IMR-90 (cell line): ENCODE results near the gene PHF19. TPM values are rescaled to one million over a fixed set of nuclear protein-coding genes. Genes with fewer than 3 reads are reported as not detected.

Experiments
- ATAC-seq: fragments of 200-7000 bp; cut with Tn5 transposase; 2 replicates; pipeline ENCODE4 v1.9.1; 2020; ENCODE audit warnings: low read depth, mild to moderate bottlenecking, moderate library complexity
- BruUV-seq: library from RNA; stranded (reverse); fragments of 400-500 nt; replicated peaks from 2 replicates; lab custom pipeline; 2021; lab: Mats Ljungman, UMichigan
- CTCF ChIA-PET: fragments of 300-600 bp; formaldehyde crosslinking; extraction: SDS; loops from one replicate; lab custom pipeline; 2021; ENCODE audit warnings: antibody characterized with exemption; lab: Yijun Ruan, JAX
- POLR2A ChIA-PET: fragments of 300-600 bp; sonication (Branson Sonifier 250); formaldehyde crosslinking; loops from one replicate; lab custom pipeline; 2022; ENCODE audit warnings: antibody characterized with exemption; ENCODE audit not compliant: unreplicated experiment; lab: Charles Lee
- DNase-seq: peaks from one replicate; pipeline ENCODE4 v3.0.0; 2013
- H2AFZ ChIP-seq: replicated peaks from 2 replicates; pipeline ENCODE3; 2013; ENCODE audit warnings: low read length, mild to moderate bottlenecking; ENCODE audit not compliant: poor library complexity
- H2AK5ac ChIP-seq: 2 replicates; pipeline ENCODE4 v1.6.1; 2013; ENCODE audit warnings: low read depth, low read length, inconsistent platforms
- H2AK9ac ChIP-seq: replicated peaks from 2 replicates; pipeline ENCODE3; 2013; ENCODE audit warnings: mild to moderate bottlenecking, low read depth, low read length, moderate library complexity; ENCODE audit not compliant: poor library complexity
- H2BK120ac ChIP-seq: 2 replicates; pipeline ENCODE4 v1.6.1; 2013; ENCODE audit warnings: low read depth, low read length, inconsistent platforms
- H2BK15ac ChIP-seq: 3 replicates; pipeline ENCODE4 v1.6.1; 2013; ENCODE audit warnings: low read depth, low read length, inconsistent platforms
- H2BK20ac ChIP-seq: 2 replicates; pipeline ENCODE4 v1.6.1; 2013; ENCODE audit warnings: low read depth, mild to moderate bottlenecking, inconsistent platforms, low read length, moderate library complexity
- H2BK5ac ChIP-seq: 2 replicates; pipeline ENCODE4 v1.6.1; 2013; ENCODE audit warnings: mild to moderate bottlenecking, low read depth, low read length, inconsistent platforms; ENCODE audit not compliant: poor library complexity, severe bottlenecking
- H3K14ac ChIP-seq: replicated peaks from 2 replicates; pipeline ENCODE4 v1.6.1; 2013; ENCODE audit warnings: low read depth, low read length, inconsistent platforms
- H3K18ac ChIP-seq: 2 replicates; pipeline ENCODE4 v1.6.1; 2013; ENCODE audit warnings: low read depth, low read length, control low read depth
- H3K23ac ChIP-seq: 2 replicates; pipeline ENCODE4 v1.6.1; 2013; ENCODE audit warnings: low read depth, low read length, inconsistent platforms
- H3K27ac ChIP-seq: 2 replicates; pipeline ENCODE4 v1.5.1; 2013; ENCODE audit warnings: mild to moderate bottlenecking, control low read depth, low read length; ENCODE audit not compliant: insufficient read depth
- H3K27me3 ChIP-seq: 2 replicates; pipeline ENCODE4 v1.6.1; 2013; ENCODE audit warnings: low read length; ENCODE audit not compliant: control insufficient read depth, insufficient read depth
- H3K36me3 ChIP-seq: 2 replicates; pipeline ENCODE4 v1.6.1; 2013; ENCODE audit warnings: low read length, mixed read lengths; ENCODE audit not compliant: control insufficient read depth, insufficient read depth
- H3K4ac ChIP-seq: 2 replicates; pipeline ENCODE4 v1.6.1; 2013; ENCODE audit warnings: low read depth, low read length, inconsistent platforms
- H3K4me1 ChIP-seq: 2 replicates; pipeline ENCODE4 v1.6.1; 2013; ENCODE audit warnings: low read length, mixed read lengths; ENCODE audit not compliant: control insufficient read depth, insufficient read depth
- H3K4me2 ChIP-seq: 2 replicates; pipeline ENCODE4 v1.6.1; 2013; ENCODE audit warnings: low read depth, mild to moderate bottlenecking, control low read depth, low read length, moderate library complexity
- H3K4me3 ChIP-seq: 2 replicates; pipeline ENCODE4 v1.5.1; 2013; ENCODE audit warnings: low read depth, mild to moderate bottlenecking, control low read depth, low read length, moderate library complexity; ENCODE audit not compliant: insufficient read depth
- H3K56ac ChIP-seq: 2 replicates; pipeline ENCODE4 v1.6.1; 2013; ENCODE audit warnings: low read length, inconsistent platforms; ENCODE audit not compliant: insufficient read depth; ENCODE audit errors: extremely low read depth
- H3K79me1 ChIP-seq, 2 experiments: 2 replicates each; pipeline ENCODE4 v1.6.1; 2013; ENCODE audit warnings: low read length in 2 of 2, inconsistent platforms in 1 of 2, low read depth in 1 of 2
- H3K9ac ChIP-seq: 2 replicates; pipeline ENCODE4 v1.6.1; 2013; ENCODE audit warnings: low read depth, low read length, control low read depth
- H3K9me1 ChIP-seq: 2 replicates; pipeline ENCODE4 v1.6.1; 2013; ENCODE audit warnings: low read length, inconsistent platforms; ENCODE audit not compliant: insufficient read depth
- H3K9me3 ChIP-seq: 2 replicates; pipeline ENCODE4 v1.6.1; 2013; ENCODE audit warnings: low read length; ENCODE audit not compliant: control insufficient read depth, insufficient read depth
- H4K20me1 ChIP-seq: 2 replicates; pipeline ENCODE4 v1.6.1; 2013; ENCODE audit warnings: low read length, inconsistent platforms; ENCODE audit not compliant: insufficient read depth
- H4K5ac ChIP-seq: 2 replicates; pipeline ENCODE4 v1.6.1; 2013; ENCODE audit warnings: mild to moderate bottlenecking, low read depth, low read length, control low read depth
- H4K8ac ChIP-seq, 2 experiments: 2 replicates each; pipeline ENCODE4 v1.6.1; 2013; ENCODE audit warnings: low read depth in 2 of 2, low read length in 2 of 2, control low read depth in 1 of 2, inconsistent platforms in 1 of 2
- H4K91ac ChIP-seq: 2 replicates; pipeline ENCODE4 v1.6.1; 2013; ENCODE audit warnings: low read depth, low read length, inconsistent platforms; ENCODE audit not compliant: insufficient read depth
- BHLHE40 ChIP-seq: fragments of 150-350 bp; IDR thresholded peaks from 2 replicates; pipeline ENCODE4 v1.6.1; 2016; ENCODE audit warnings: mild to moderate bottlenecking, low read depth, low read length
- CEBPB ChIP-seq: IDR thresholded peaks from 2 replicates; pipeline ENCODE4 v1.6.1; 2012; ENCODE audit warnings: low read depth, low read length, improper control_type of control experiment
- ELK1 ChIP-seq: fragments of 150-350 bp; IDR thresholded peaks from 2 replicates; pipeline ENCODE4 v1.6.1; 2016; ENCODE audit warnings: low read depth, mild to moderate bottlenecking, low read length, moderate library complexity, borderline replicate concordance
- FOS ChIP-seq: fragments of 150-350 bp; IDR thresholded peaks from 2 replicates; pipeline ENCODE4 v1.6.1; 2016; ENCODE audit warnings: low read depth, low read length
- MAFK ChIP-seq: IDR thresholded peaks from 2 replicates; pipeline ENCODE4 v1.6.1; 2012; ENCODE audit warnings: low read depth, low read length, improper control_type of control experiment
- MXI1 ChIP-seq: IDR thresholded peaks from 2 replicates; pipeline ENCODE4 v1.6.1; 2012; ENCODE audit warnings: low read depth, mild to moderate bottlenecking, low read length, moderate library complexity, borderline replicate concordance
- NFE2L2 ChIP-seq: fragments of 150-350 bp; IDR thresholded peaks from 2 replicates; pipeline ENCODE4 v1.6.1; 2016; ENCODE audit warnings: low read depth, mild to moderate bottlenecking, low read length
- POLR2A ChIP-seq: IDR thresholded peaks from 2 replicates; pipeline ENCODE4 v1.6.1; 2012; ENCODE audit warnings: mild to moderate bottlenecking, low read depth, low read length
- RCOR1 ChIP-seq: IDR thresholded peaks from 2 replicates; pipeline ENCODE4 v1.6.1; 2012; ENCODE audit warnings: mild to moderate bottlenecking, low read length, improper control_type of control experiment; ENCODE audit not compliant: insufficient replicate concordance
- RFX5 ChIP-seq: IDR thresholded peaks from 2 replicates; pipeline ENCODE4 v1.8.0; 2012; ENCODE audit warnings: low read depth, mild to moderate bottlenecking, low read length, moderate library complexity
- SMC3 ChIP-seq: fragments of 150-350 bp; IDR thresholded peaks from 2 replicates; pipeline ENCODE4 v1.6.1; 2016; ENCODE audit warnings: low read depth, mild to moderate bottlenecking, antibody characterized with exemption, low read length, moderate library complexity
- WGBS, 2 experiments: methylation state at CpG; one replicate each; pipeline versions ENCODE4 v1.1.5 to v1.1.7; 2013; ENCODE audit warnings: missing lambda C conversion rate in 2 of 2; ENCODE audit not compliant: insufficient read length in 1 of 2; ENCODE audit errors: extremely low coverage in 2 of 2; 5-methylcytosine and 5-hydroxymethylcytosine counted together
- dilution Hi-C: fragments of 300-500 bp; cut with HindIII; formaldehyde crosslinking; loops from one replicate; pipeline ENCODE4 v1.14.3; 2018; ENCODE audit warnings: low sequenced_read_pairs; ENCODE audit not compliant: unreplicated experiment
- in situ Hi-C: fragments of 300-500 bp; cut with MboI; formaldehyde crosslinking; loops from 3 replicates; pipeline ENCODE4 v1.14.3; 2019; ENCODE audit warnings: low sequenced_read_pairs, inconsistent platforms, mixed read lengths
- intact Hi-C: fragments of 100-400 bp; cut with micrococcal nuclease; formaldehyde crosslinking; loops from 2 replicates; pipeline ENCODE4 v1.10.0; 2022
- polyA plus RNA-seq, 3 experiments: library from polyadenylated mRNA; depleted of rRNA; stranded (reverse); fragments of >200 nt; gene quantifications; 2 replicates each; pipeline ENCODE4 v1.2.3, GENCODE V29; 2012; ENCODE audit warnings: low replicate concordance in 1 of 3
- total RNA-seq: library from RNA; depleted of rRNA; stranded (reverse); fragments of >200 nt; gene quantifications from 2 replicates; pipeline ENCODE4 v1.2.3, GENCODE V29; 2012
- TF ChIP-seq, protein P1 (sequence below): fragments of 150-350 bp; IDR thresholded peaks from 2 replicates; pipeline ENCODE4 v1.6.1; 2017; ENCODE audit warnings: mild to moderate bottlenecking, antibody characterized with exemption, low read length, low read depth
- TF ChIP-seq, protein P2 (sequence below): conservative IDR thresholded peaks from 2 replicates; pipeline ENCODE4 v1.5.1; 2012; ENCODE audit warnings: mild to moderate bottlenecking, low read depth, low read length, improper control_type of control experiment

The PHF19 gene
- total and polyA plus RNA-seq, 2 of the 4 experiments (the other 2 are of a cell fraction), result 37.6 to 55.6 TPM

DNA sequence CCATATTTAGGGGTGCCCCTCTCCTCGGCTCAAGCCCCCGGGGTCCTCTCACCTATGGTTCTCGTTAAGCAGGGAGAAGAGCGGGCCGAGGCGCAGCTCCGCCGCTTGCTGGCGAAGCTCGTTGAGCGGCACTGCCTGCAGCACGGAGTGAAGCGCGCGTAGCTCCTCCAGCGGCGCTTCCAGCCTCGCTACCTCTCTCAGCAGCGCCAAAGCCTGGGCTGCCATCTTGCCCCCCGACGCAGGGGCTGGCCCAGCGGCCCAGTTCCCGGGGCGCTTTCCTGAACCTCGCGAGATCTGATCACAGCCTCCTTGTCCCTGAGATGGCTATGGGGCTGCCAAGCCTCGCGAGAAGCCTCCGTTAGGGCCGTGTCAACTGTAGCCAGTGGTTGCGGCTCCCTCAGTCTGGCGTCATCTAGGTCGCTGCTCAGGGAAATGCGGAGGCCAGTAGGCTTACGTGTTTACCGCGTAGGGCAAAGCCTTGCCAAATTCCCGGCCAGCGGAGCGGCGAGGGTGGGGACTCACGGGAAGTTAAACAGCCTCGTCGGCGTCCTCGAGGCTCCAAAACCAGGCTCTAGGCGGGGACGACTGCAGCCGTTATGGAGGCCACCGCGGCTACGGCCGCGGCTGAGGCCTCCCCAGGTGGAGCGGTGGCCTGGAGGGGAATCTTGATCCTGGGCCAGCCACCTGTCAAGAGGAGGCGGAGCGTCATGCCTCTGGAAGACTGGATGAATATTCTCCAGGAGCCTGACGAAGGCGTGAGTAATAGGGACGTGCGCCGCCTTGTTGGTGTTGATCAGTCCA, 34.1 kb downstream of the PHF19 start, which contains the start of gene PSMD5:
TSS of gene PSMD5 (minus strand) at position 238 of the 801 bp plus-strand sequence. CDS start at position 225, 13 bp downstream.
- H4K5ac ChIP-seq, result peak within 1 kb of the TSS; percentile 88
- peak within 1 kb of the TSS; percentile 72 for H3K18ac ChIP-seq
- peak within 1 kb of the TSS; percentile 77 for H3K56ac ChIP-seq
- peaks cover 10% of the 10 kb centered on the region; the same call in 1 of the 2 replicates for H4K20me1 ChIP-seq
- peaks cover 7% of the 10 kb centered on the region for H3K4me1 ChIP-seq
- peak within 1 kb of the TSS; percentile 96 for H2AK9ac ChIP-seq
- peak; percentile 100 for DNase-seq
- peak within 1 kb of the TSS; percentile 93 for H2AFZ ChIP-seq
- H4K91ac ChIP-seq, result peak within 1 kb of the TSS; percentile 83; the same call in 1 of the 2 replicates
- in situ Hi-C loops (no loop called here), dilution Hi-C loops (no loop called here), intact Hi-C loops (loop anchor here (2.0 kb wide), 1 partner anchor 50 kb away; the partner anchor contains the start of gene FBXW2)
- H2BK20ac ChIP-seq, result no peak within 1 kb of the TSS
- peaks cover 1% of the 10 kb centered on the region; the same call in 1 of the 2 replicates for H3K36me3 ChIP-seq
- peak within 1 kb of the TSS; percentile 91 for H3K4me3 ChIP-seq
- H2BK5ac ChIP-seq, result peak within 1 kb of the TSS; percentile 78
- peak within 1 kb of the TSS; percentile 93 for H3K9ac ChIP-seq
- peak within 1 kb of the TSS; percentile 86 for H3K4me2 ChIP-seq
- no peaks in the 10 kb centered on the region for H3K27me3 ChIP-seq
- peak within 1 kb of the TSS; percentile 94 for H3K14ac ChIP-seq
- H4K8ac ChIP-seq, result peak within 1 kb of the TSS; percentile 82 to 94
- peaks cover 23 to 61% of the 10 kb centered on the region in 2 experiments; a peak in 3 of 4 replicates for H3K79me1 ChIP-seq
- BruUV-seq, result no TSS peak
- 0% methylated on average over 33 of the region's 62 CpGs; no CpG with 5 or more reads in 1 of the 2 experiments for WGBS, 2 experiments
- peak within 1 kb of the TSS; percentile 67; the same call in 1 of the 2 replicates for H2AK5ac ChIP-seq
- H3K9me3 ChIP-seq, result no peaks in the 10 kb centered on the region
- H3K9me1 ChIP-seq, result peaks cover 12% of the 10 kb centered on the region
- no peak within 1 kb of the TSS for H2BK15ac ChIP-seq
- H3K4ac ChIP-seq, result peak within 1 kb of the TSS; percentile 85
- H3K23ac ChIP-seq, result peak within 1 kb of the TSS; percentile 92
- peak; percentile 99 for ATAC-seq
- ChIA-PET CTCF (no interaction called here), POLR2A (no interaction called here)
- H2BK120ac ChIP-seq, result peak within 1 kb of the TSS; percentile 29; the same call in 1 of the 2 replicates
- H3K27ac ChIP-seq, result peak within 1 kb of the TSS; percentile 91
- no peak for TF ChIP-seq RFX5
- peak; percentile 92 for TF ChIP-seq POLR2A
- TF ChIP-seq NFE2L2, result no peak
- TF ChIP-seq, protein P1, sequence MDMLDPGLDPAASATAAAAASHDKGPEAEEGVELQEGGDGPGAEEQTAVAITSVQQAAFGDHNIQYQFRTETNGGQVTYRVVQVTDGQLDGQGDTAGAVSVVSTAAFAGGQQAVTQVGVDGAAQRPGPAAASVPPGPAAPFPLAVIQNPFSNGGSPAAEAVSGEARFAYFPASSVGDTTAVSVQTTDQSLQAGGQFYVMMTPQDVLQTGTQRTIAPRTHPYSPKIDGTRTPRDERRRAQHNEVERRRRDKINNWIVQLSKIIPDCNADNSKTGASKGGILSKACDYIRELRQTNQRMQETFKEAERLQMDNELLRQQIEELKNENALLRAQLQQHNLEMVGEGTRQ, result no peak
- TF ChIP-seq BHLHE40, result no peak
- no peak for TF ChIP-seq SMC3
- no peak for TF ChIP-seq ELK1
- peak; percentile 74 for TF ChIP-seq CEBPB
- 0 out of 2 replicates have a peak, but pooled peaks have one; percentile 16 for TF ChIP-seq FOS
- TF ChIP-seq, protein P2, sequence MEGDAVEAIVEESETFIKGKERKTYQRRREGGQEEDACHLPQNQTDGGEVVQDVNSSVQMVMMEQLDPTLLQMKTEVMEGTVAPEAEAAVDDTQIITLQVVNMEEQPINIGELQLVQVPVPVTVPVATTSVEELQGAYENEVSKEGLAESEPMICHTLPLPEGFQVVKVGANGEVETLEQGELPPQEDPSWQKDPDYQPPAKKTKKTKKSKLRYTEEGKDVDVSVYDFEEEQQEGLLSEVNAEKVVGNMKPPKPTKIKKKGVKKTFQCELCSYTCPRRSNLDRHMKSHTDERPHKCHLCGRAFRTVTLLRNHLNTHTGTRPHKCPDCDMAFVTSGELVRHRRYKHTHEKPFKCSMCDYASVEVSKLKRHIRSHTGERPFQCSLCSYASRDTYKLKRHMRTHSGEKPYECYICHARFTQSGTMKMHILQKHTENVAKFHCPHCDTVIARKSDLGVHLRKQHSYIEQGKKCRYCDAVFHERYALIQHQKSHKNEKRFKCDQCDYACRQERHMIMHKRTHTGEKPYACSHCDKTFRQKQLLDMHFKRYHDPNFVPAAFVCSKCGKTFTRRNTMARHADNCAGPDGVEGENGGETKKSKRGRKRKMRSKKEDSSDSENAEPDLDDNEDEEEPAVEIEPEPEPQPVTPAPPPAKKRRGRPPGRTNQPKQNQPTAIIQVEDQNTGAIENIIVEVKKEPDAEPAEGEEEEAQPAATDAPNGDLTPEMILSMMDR, result 0 out of 2 replicates have a peak, but pooled peaks have one; percentile 3
- peak; percentile 35; the same call in 1 of the 2 replicates for TF ChIP-seq MXI1
- no peak for TF ChIP-seq MAFK
- peak; percentile 82 for TF ChIP-seq RCOR1
